CD4-positive, alpha-beta memory T cell (primary cell): ENCODE data around the gene TRIM63. TPM values are rescaled to one million over a fixed set of nuclear protein-coding genes. Genes with fewer than 3 reads are reported as not detected.

Experiments
- CTCF ChIA-PET: fragments of 350-600 bp; sonication (Branson Sonifier 250); formaldehyde crosslinking; loops from one replicate; lab custom pipeline; 2021; ENCODE audit warnings: inconsistent platforms; ENCODE audit not compliant: partially characterized antibody; lab: Charles Lee
- POLR2A ChIA-PET: fragments of 350-600 bp; sonication (Branson Sonifier 250); formaldehyde crosslinking; loops from one replicate; lab custom pipeline; 2021; ENCODE audit not compliant: partially characterized antibody; lab: Charles Lee
- DNase-seq, 5 donors: peaks; one replicate each; pipeline versions ENCODE4 v3.0.0 to v3.0.0-alpha.2; 2020 to 2022; ENCODE audit warnings: mixed read lengths in 1 of 5
- H3K27ac ChIP-seq: one replicate; pipeline ENCODE4 v1.7.0; 2013; ENCODE audit warnings: low read depth, low read length
- H3K27me3 ChIP-seq: 2 replicates; pipeline ENCODE4 v1.7.0; 2013; ENCODE audit warnings: mild to moderate bottlenecking, low read length, moderate library complexity; ENCODE audit not compliant: insufficient read depth
- H3K36me3 ChIP-seq: 2 replicates; pipeline ENCODE4 v1.7.0; 2013; ENCODE audit warnings: mild to moderate bottlenecking, low read length, moderate library complexity; ENCODE audit not compliant: insufficient read depth
- H3K4me1 ChIP-seq: 2 replicates; pipeline ENCODE4 v1.7.0; 2013; ENCODE audit warnings: mild to moderate bottlenecking, low read length, moderate library complexity; ENCODE audit not compliant: insufficient read depth
- H3K4me3 ChIP-seq, 2 donors: one replicate each; pipeline ENCODE4 v1.7.0; 2013; ENCODE audit warnings: low read length in 2 of 2, mild to moderate bottlenecking in 1 of 2
- H3K9me3 ChIP-seq, 2 donors: one replicate each; pipeline ENCODE4 v1.7.0; 2013; ENCODE audit warnings: low read length in 2 of 2, control low read depth in 1 of 2; ENCODE audit not compliant: control insufficient read depth in 1 of 2
- H3K27ac Mint-ChIP-seq, 7 donors: one replicate each; pipeline ENCODE4 v1.8.0; 2020 to 2021; ENCODE audit warnings: mixed read lengths in 7 of 7, mild to moderate bottlenecking in 6 of 7, inconsistent platforms in 3 of 7, moderate library complexity in 3 of 7
- H3K27me3 Mint-ChIP-seq, 2 donors: one replicate each; pipeline ENCODE4 v1.8.0; 2020 to 2021; ENCODE audit warnings: mixed read lengths in 2 of 2
- H3K36me3 Mint-ChIP-seq, 2 donors: one replicate each; pipeline ENCODE4 v1.8.0; 2020 to 2021; ENCODE audit warnings: mixed read lengths in 2 of 2, inconsistent platforms in 1 of 2, mild to moderate bottlenecking in 1 of 2
- H3K4me1 Mint-ChIP-seq, 4 donors: one replicate each; pipeline ENCODE4 v1.8.0; 2020 to 2021; ENCODE audit warnings: mixed read lengths in 4 of 4, mild to moderate bottlenecking in 1 of 4
- H3K4me3 Mint-ChIP-seq, 8 donors: one replicate each; pipeline ENCODE4 v1.8.0; 2020 to 2021; ENCODE audit warnings: mixed read lengths in 8 of 8, mild to moderate bottlenecking in 7 of 8, moderate library complexity in 6 of 8, inconsistent platforms in 3 of 8
- H3K9me3 Mint-ChIP-seq, 8 donors: one replicate each; pipeline ENCODE4 v1.8.0; 2020 to 2021; ENCODE audit warnings: mixed read lengths in 8 of 8, mild to moderate bottlenecking in 5 of 8, inconsistent platforms in 3 of 8, moderate library complexity in 1 of 8
- intact Hi-C: fragments of 100-400 bp; cut with micrococcal nuclease; formaldehyde crosslinking; loops from one replicate; pipeline ENCODE4 v1.15.1; 2023
- polyA plus RNA-seq, 2 donors: library from polyadenylated mRNA; unstranded; fragments of 300-500 nt; fragmentation: Illumina TruSeq; gene quantifications; one replicate each; pipeline ENCODE4 v1.2.3, GENCODE V29; 2021
- total RNA-seq, 2 experiments: library from RNA; stranded (reverse); gene quantifications; one replicate each; pipeline ENCODE4 v1.2.3, GENCODE V29; 2021

TRIM63 gene
- total and polyA plus RNA-seq, 4 experiments from 2014 or later = not detected

GRCh38 chr1:26047278-26047874 lies 20.1 kb downstream of the TRIM63 start:
- no peaks in the 10 kb centered on the region for H3K9me3 ChIP-seq
- no peak for DNase-seq
- H3K4me3 ChIP-seq = no peak overlapping the region
- no peak overlapping the region for H3K4me3 Mint-ChIP-seq
- POLR2A ChIA-PET = no interaction called here
- no peaks in the 10 kb centered on the region for H3K36me3 Mint-ChIP-seq
- no peak overlapping the region for H3K27ac Mint-ChIP-seq
- intact Hi-C loops = no loop called here
- peaks cover 0 to 11% (median under 1%) of the 10 kb centered on the region in 4 donors for H3K4me1 Mint-ChIP-seq
- H3K27me3 ChIP-seq = peaks cover 20% of the 10 kb centered on the region
- H3K27me3 Mint-ChIP-seq = peaks cover 51 to 58% of the 10 kb centered on the region in 2 donors
- H3K9me3 Mint-ChIP-seq = no peaks in the 10 kb centered on the region
- CTCF ChIA-PET = no interaction called here
- H3K27ac ChIP-seq = no peak overlapping the region
- H3K4me1 ChIP-seq = no peaks in the 10 kb centered on the region
- H3K36me3 ChIP-seq = no peaks in the 10 kb centered on the region

- CTCF ChIA-PET = no interaction called here
Observed at GRCh38 chr1:26046246-26047095, 21.0 kb downstream of the TRIM63 start.

GRCh38 chr1:26045722-26046245 lies 21.6 kb downstream of the TRIM63 start, which contains the start of gene SLC30A2:
Gene SLC30A2, minus strand, starts transcription at chr1:26046118. Its CDS starts 222 bp downstream, at chr1:26045896.
- ChIA-PET POLR2A (interaction anchor here (2.4 kb wide), 1 partner anchor 10 kb away, joined by 8 read pairs; no protein-coding TSS in a partner anchor), CTCF (no interaction called here)
- Mint-ChIP-seq H3K4me3 (peak within 1 kb of the TSS in 3 of 8 donors; percentile 10 to 25 (median 11)), H3K9me3 (no peaks in the 10 kb centered on the region), H3K36me3 (no peaks in the 10 kb centered on the region), H3K27ac (no peak within 1 kb of the TSS), H3K4me1 (peaks cover 0 to 11% (median 0%) of the 10 kb centered on the region in 4 donors), H3K27me3 (peaks cover 45 to 52% of the 10 kb centered on the region in 2 donors)
- intact Hi-C loops = no loop called here
- Histone ChIP-seq H3K27me3 (peaks cover 20% of the 10 kb centered on the region), H3K9me3 (no peaks in the 10 kb centered on the region), H3K27ac (no peak within 1 kb of the TSS), H3K4me1 (no peaks in the 10 kb centered on the region), H3K4me3 (no peak within 1 kb of the TSS), H3K36me3 (no peaks in the 10 kb centered on the region)
- DNase-seq = no peak

More at GRCh38 chr1:26046246-26047095, 21.0 kb downstream of the TRIM63 start:
- Mint-ChIP-seq H3K9me3 (no peaks in the 10 kb centered on the region), H3K27ac (no peak overlapping the region), H3K4me1 (peaks cover 0 to 11% (median under 1%) of the 10 kb centered on the region in 4 donors), H3K27me3 (peaks cover 50 to 54% of the 10 kb centered on the region in 2 donors), H3K36me3 (no peaks in the 10 kb centered on the region), H3K4me3 (no peak overlapping the region)
- H3K4me3 ChIP-seq = no peak overlapping the region
- no peak for DNase-seq
- H3K27me3 ChIP-seq = peaks cover 20% of the 10 kb centered on the region
- H3K9me3 ChIP-seq = no peaks in the 10 kb centered on the region
- intact Hi-C loops = no loop called here
- no peak overlapping the region for H3K27ac ChIP-seq
- POLR2A ChIA-PET = interaction anchor here (2.4 kb wide), 1 partner anchor 10 kb away, joined by 8 read pairs; no protein-coding TSS in a partner anchor
- H3K4me1 ChIP-seq = no peaks in the 10 kb centered on the region
- H3K36me3 ChIP-seq = no peaks in the 10 kb centered on the region

GRCh38 chr1:26044971-26045721 lies 22.3 kb downstream of the TRIM63 start:
- H3K4me1 ChIP-seq = no peaks in the 10 kb centered on the region
- peaks cover 44 to 49% of the 10 kb centered on the region in 2 donors for H3K27me3 Mint-ChIP-seq
- no peak overlapping the region for H3K27ac Mint-ChIP-seq
- no peaks in the 10 kb centered on the region for H3K36me3 ChIP-seq
- H3K9me3 ChIP-seq = no peaks in the 10 kb centered on the region
- H3K9me3 Mint-ChIP-seq = no peaks in the 10 kb centered on the region
- DNase-seq = no peak
- H3K27ac ChIP-seq = no peak overlapping the region
- peaks cover 0 to 11% (median 0%) of the 10 kb centered on the region in 4 donors for H3K4me1 Mint-ChIP-seq
- intact Hi-C loops = no loop called here
- H3K27me3 ChIP-seq = peaks cover 20% of the 10 kb centered on the region
- no peak overlapping the region for H3K4me3 ChIP-seq
- ChIA-PET POLR2A (interaction anchor here (2.4 kb wide), 1 partner anchor 9 kb away, joined by 8 read pairs; no protein-coding TSS in a partner anchor), CTCF (interaction anchor here (1.1 kb wide), 1 partner anchor 100 kb away, joined by 3 read pairs; no protein-coding TSS in a partner anchor)
- peak overlapping the region in 3 of 8 donors; percentile 10 to 25 (median 11) for H3K4me3 Mint-ChIP-seq
- H3K36me3 Mint-ChIP-seq = no peaks in the 10 kb centered on the region

GRCh38 chr1:26044414-26044813 lies 23.0 kb downstream of the TRIM63 start:
- Mint-ChIP-seq H3K36me3 (no peaks in the 10 kb centered on the region), H3K27me3 (peaks cover 42 to 44% of the 10 kb centered on the region in 2 donors), H3K4me3 (no peak overlapping the region), H3K9me3 (no peaks in the 10 kb centered on the region), H3K27ac (peak overlapping the region in 1 of 7 donors; percentile 22), H3K4me1 (peaks cover 0 to 11% (median 0%) of the 10 kb centered on the region in 4 donors)
- ChIA-PET POLR2A (interaction anchor here (0.6 to 2.4 kb wide), 2 partner anchors 8 to 909 kb away, joined by 3 to 8 read pairs; no protein-coding TSS in a partner anchor), CTCF (interaction anchor here (1.1 to 2.4 kb wide), 2 partner anchors 9 to 101 kb away, joined by 3 to 8 read pairs; no protein-coding TSS in a partner anchor)
- Histone ChIP-seq H3K4me3 (no peak overlapping the region), H3K36me3 (no peaks in the 10 kb centered on the region), H3K4me1 (no peaks in the 10 kb centered on the region), H3K27ac (no peak overlapping the region), H3K9me3 (no peaks in the 10 kb centered on the region), H3K27me3 (peaks cover 20% of the 10 kb centered on the region)
- intact Hi-C loops = no loop called here
- no peak for DNase-seq

GRCh38 chr1:26043765-26044164 lies 23.7 kb downstream of the TRIM63 start:
- H3K9me3 ChIP-seq = no peaks in the 10 kb centered on the region
- no peak overlapping the region for H3K27ac Mint-ChIP-seq
- peaks cover 0 to 11% (median 0%) of the 10 kb centered on the region in 4 donors for H3K4me1 Mint-ChIP-seq
- H3K27me3 ChIP-seq = peaks cover 20% of the 10 kb centered on the region
- intact Hi-C loops = no loop called here
- no peak for DNase-seq
- H3K36me3 Mint-ChIP-seq = no peaks in the 10 kb centered on the region
- no peak overlapping the region for H3K27ac ChIP-seq
- peaks cover 39 to 40% of the 10 kb centered on the region in 2 donors for H3K27me3 Mint-ChIP-seq
- H3K4me3 ChIP-seq = no peak overlapping the region
- ChIA-PET CTCF (interaction anchor here (1.1 to 2.4 kb wide), 4 partner anchors 9 to 374 kb away, joined by 3 to 8 read pairs (median 4); no protein-coding TSS in a partner anchor), POLR2A (interaction anchor here (0.6 kb wide), 1 partner anchor 910 kb away, joined by 3 read pairs; no protein-coding TSS in a partner anchor)
- H3K36me3 ChIP-seq = no peaks in the 10 kb centered on the region
- H3K4me3 Mint-ChIP-seq = no peak overlapping the region
- H3K9me3 Mint-ChIP-seq = no peaks in the 10 kb centered on the region
- no peaks in the 10 kb centered on the region for H3K4me1 ChIP-seq
